ENCODE data around the gene ZFAND5. TPM values are rescaled to one million over a fixed set of nuclear protein-coding genes. Genes with fewer than 3 reads are reported as not detected.

Gene ZFAND5
- total RNA-seq (100 to 1,000 TPM; 126 to 307 (median 177) TPM), polyA plus RNA-seq (10 to 100 TPM; 49.5 to 78.3 (median 78.1) TPM)

GRCh38 chr9:72364679-72365524 is at the start of gene ZFAND5:
TSS of gene ZFAND5 (minus strand) at chr9:72365208. CDS start at chr9:72360778, 4,430 bp downstream.
- DNase-seq, result peak; percentile 100
- peak within 1 kb of the TSS; percentile 73 to 96 (median 88) for H3K4me3 ChIP-seq
- H3K36me3 ChIP-seq, result peaks cover 0 to 9% (median 3%) of the 10 kb centered on the region in 4 donors
- TF ChIP-seq POLR2AphosphoS5 (IDR thresholded peaks at IDR 0.05) (peak; percentile 99 to 100 (median 100)), POLR2A (IDR thresholded peaks at IDR 0.05) (peak; percentile 94 to 97), EP300 (IDR thresholded peaks at IDR 0.05) (peak in 2 of 4 donors; percentile 71 to 74), CTCF (IDR thresholded peaks at IDR 0.05) (no peak)
- H3K27me3 ChIP-seq, result no peaks in the 10 kb centered on the region
- peak within 1 kb of the TSS; percentile 99 to 100 (median 100) for H3K27ac ChIP-seq
- peaks cover 0 to 28% (median 26%) of the 10 kb centered on the region in 4 donors for H3K4me1 ChIP-seq
- intact Hi-C loops (cut with DNase I), result loop anchor here (1.0 to 10.0 kb wide), 5 partner anchors 50 to 1948 kb away; no protein-coding TSS in a partner anchor
- WGBS, 2 donors, result 0 to 1% methylated on average over 110 of the region's 110 CpGs
- H3K9me3 ChIP-seq, result no peaks in the 10 kb centered on the region

- no peak for DNase-seq
- Histone ChIP-seq H3K27me3 (no peaks in the 10 kb centered on the region), H3K9me3 (no peaks in the 10 kb centered on the region), H3K4me3 (no peak overlapping the region), H3K36me3 (no peaks in the 10 kb centered on the region), H3K4me1 (no peaks in the 10 kb centered on the region), H3K27ac (no peak overlapping the region)
- no peak for TF ChIP-seq CTCF (IDR thresholded peaks at IDR 0.05)
- TF ChIP-seq POLR2A (IDR thresholded peaks at IDR 0.05), result no peak
- no peak for TF ChIP-seq EP300 (IDR thresholded peaks at IDR 0.05)
- TF ChIP-seq POLR2AphosphoS5 (IDR thresholded peaks at IDR 0.05), result no peak
- WGBS, 2 donors, result 89 to 94% methylated on average over 2 of the region's 2 CpGs
- intact Hi-C loops (cut with DNase I), result no loop called here
Observed at GRCh38 chr9:72412483-72413040, 47.6 kb upstream of the ZFAND5 start.

GRCh38 chr9:72410214-72410613 is 45.2 kb upstream of the ZFAND5 start:
- intact Hi-C loops (cut with DNase I), result no loop called here
- 90 to 94% methylated on average over 1 of the region's 1 CpG for WGBS, 2 donors
- H3K4me1 ChIP-seq, result no peaks in the 10 kb centered on the region
- DNase-seq, result no peak
- TF ChIP-seq POLR2AphosphoS5 (IDR thresholded peaks at IDR 0.05) (no peak), CTCF (IDR thresholded peaks at IDR 0.05) (no peak), POLR2A (IDR thresholded peaks at IDR 0.05) (no peak)
- no peaks in the 10 kb centered on the region for H3K36me3 ChIP-seq
- H3K9me3 ChIP-seq, result no peaks in the 10 kb centered on the region
- no peak overlapping the region for H3K27ac ChIP-seq
- H3K4me3 ChIP-seq, result no peak overlapping the region
- no peaks in the 10 kb centered on the region for H3K27me3 ChIP-seq

- DNase-seq, result no peak
- intact Hi-C loops (cut with DNase I), result no loop called here
- no peak overlapping the region for H3K4me3 ChIP-seq
- 23 to 61% methylated on average over 2 of the region's 2 CpGs for WGBS, 2 donors
- no peak overlapping the region for H3K27ac ChIP-seq
- TF ChIP-seq POLR2A (IDR thresholded peaks at IDR 0.05) (no peak), CTCF (IDR thresholded peaks at IDR 0.05) (no peak), POLR2AphosphoS5 (IDR thresholded peaks at IDR 0.05) (no peak), EP300 (IDR thresholded peaks at IDR 0.05) (no peak)
- no peaks in the 10 kb centered on the region for H3K9me3 ChIP-seq
- no peaks in the 10 kb centered on the region for H3K27me3 ChIP-seq
- no peaks in the 10 kb centered on the region for H3K4me1 ChIP-seq
- no peaks in the 10 kb centered on the region for H3K36me3 ChIP-seq
Observed at GRCh38 chr9:72407114-72407513, 42.1 kb upstream of the ZFAND5 start.
